HG02840 (cell line): ENCODE measurements around the gene MFSD6.
"Not testable (repeated sequence)": the region's sequence is repeated elsewhere in the genome, so short reads cannot be mapped to it uniquely, and the experiment has no call there.

Experiments used
- ATAC-seq: cut with Tn5 transposase; IDR thresholded peaks from one replicate; pipeline ENCODE4 v1.9.1; 2021; ENCODE audit warnings: mild to moderate bottlenecking, moderate library complexity, moderate number of reproducible peaks; ENCODE audit not compliant: unreplicated experiment, low FRiP score

Gene MFSD6

DNA sequence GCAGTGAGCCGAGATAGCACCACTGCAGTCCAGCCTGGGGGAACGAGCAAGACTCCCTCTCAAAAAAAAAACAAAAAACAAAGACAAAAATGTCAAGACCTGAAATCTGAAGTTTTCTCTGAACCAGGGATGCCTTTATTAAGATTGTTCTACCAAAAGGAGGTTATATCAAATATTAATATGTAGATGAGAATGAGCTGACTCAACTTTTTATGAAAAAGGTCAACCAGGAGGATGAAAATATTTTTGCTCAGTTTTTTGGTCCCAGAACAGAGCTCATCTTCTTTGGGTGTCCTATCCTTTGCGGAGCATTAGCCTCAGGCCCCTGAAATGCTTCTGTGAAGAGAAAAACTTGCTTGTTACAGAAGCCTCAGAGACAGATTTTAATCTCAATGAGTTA is 82.3 kb downstream of the MFSD6 start:
- ATAC-seq = no peak

GRCh38 chr2:190493095-190493494 is 84.9 kb downstream of the MFSD6 start:
- ATAC-seq = no peak

DNA sequence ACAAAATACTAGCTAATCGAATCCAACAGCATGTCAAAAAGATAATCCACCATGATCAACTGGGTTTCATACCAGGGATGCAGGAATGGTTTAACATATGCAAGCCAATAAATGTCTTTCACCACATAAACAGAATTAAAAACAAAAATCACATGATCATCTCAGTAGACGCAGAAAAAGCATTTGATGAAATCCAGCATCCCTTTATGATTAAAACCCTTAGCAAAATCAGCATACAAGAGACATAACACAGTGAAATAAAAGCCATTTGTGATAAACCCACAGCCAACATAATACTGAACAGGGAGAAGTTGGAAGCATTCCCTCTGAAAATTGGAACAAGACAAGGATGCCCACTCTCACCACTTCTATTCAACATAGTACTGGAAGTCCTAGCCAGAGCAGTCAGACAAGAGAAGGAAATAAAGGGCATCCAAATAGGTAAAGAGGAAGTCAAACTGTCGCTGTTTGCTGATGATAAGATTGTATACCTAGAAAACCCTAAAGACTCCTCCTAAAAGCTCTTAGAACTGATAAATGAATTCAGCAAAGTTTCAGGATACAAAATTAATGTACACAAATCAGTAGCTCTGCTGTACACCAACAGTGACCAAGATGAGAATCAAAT is 86.6 kb downstream of the MFSD6 start:
- not testable (repeated sequence) for ATAC-seq

GRCh38 chr2:190497428-190497827 is 89.3 kb downstream of the MFSD6 start:
- no peak for ATAC-seq

GRCh38 chr2:190499273-190499672 is 91.1 kb downstream of the MFSD6 start:
- no peak for ATAC-seq

DNA sequence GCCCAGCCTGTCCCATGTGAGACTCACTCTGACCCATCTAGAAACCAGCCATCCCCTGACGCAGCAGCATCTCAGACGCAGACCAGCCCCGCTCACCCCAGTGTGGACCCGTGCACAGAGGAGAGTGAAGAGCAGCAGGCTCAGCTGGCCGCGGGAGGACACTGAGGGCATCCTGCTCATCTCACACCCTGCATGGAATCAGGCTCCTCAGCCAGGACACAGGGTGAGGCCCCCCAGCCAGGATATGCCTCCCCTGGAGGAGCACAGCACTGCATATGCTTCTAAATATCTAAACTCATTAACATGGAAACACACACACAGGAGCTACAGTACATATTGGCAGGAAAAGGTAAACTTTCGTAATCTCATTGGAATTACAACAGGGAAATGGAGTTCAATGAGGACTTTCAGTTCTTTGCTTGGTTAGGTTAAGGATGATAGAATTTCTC is 91.9 kb downstream of the MFSD6 start:
- no peak for ATAC-seq

GRCh38 chr2:190501231-190501630 is 93.1 kb downstream of the MFSD6 start:
- ATAC-seq = no peak

GRCh38 chr2:190501702-190502407 is 93.7 kb downstream of the MFSD6 start:
- no peak for ATAC-seq

DNA sequence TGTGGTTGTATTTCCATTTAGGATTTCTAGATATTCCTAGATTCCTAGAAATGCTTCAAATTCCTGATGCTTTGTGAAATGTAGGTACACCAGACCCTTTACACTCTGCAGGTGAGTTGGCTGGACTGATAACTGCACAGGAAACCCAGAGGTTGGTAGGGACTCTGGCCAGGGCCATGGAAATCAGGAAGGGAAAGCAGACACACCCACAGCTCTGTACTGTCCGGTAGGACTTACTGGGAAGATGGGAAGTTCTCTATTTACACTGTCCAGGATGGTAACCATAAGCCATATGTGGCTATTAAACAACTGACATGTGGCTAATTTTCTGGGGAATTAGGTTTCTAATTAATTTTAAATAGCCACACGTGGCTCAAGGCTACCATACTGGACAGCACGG is 94.9 kb downstream of the MFSD6 start:
- ATAC-seq = no peak

DNA sequence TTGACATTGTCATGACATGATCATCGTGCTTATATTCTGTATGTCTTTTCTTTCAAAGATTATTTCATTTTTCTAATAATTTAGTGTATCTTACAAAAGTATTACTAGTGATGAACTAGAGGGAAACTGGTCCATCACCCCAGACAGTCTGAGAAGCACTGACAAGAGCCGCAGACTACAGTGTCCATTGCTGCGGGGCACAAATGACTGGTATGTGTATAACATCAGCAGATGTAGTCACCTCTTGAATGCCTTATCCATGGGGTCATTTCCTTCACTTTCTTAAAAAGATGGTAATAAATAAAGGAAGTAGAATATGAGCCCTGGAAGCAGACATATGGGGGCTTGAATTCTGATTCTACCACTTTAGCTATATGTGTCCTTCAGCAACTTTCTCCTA is 96.8 kb downstream of the MFSD6 start:
- ATAC-seq = no peak

GRCh38 chr2:190505696-190506095 is 97.5 kb downstream of the MFSD6 start:
- no peak for ATAC-seq

GRCh38 chr2:190506666-190507065 is 98.5 kb downstream of the MFSD6 start:
- no peak for ATAC-seq

DNA sequence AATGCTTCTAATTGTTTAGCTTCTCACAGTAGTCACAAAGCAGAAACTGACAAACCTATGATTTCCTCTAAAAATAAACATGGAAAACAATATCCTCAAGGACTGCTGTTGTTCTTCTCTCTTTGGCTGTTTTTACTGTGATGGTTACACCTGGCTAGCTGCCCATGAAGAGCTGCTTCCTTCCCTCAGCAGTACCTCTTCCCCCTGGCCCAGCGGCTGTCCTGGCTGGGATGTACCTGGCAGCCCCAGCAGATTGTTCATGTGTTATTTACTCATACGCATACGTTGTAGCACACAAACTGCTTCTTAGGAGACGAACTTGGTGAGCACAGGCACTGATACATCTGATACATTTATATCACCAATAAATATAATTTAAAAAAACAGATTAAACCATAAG is 99.0 kb downstream of the MFSD6 start:
- no peak for ATAC-seq

DNA sequence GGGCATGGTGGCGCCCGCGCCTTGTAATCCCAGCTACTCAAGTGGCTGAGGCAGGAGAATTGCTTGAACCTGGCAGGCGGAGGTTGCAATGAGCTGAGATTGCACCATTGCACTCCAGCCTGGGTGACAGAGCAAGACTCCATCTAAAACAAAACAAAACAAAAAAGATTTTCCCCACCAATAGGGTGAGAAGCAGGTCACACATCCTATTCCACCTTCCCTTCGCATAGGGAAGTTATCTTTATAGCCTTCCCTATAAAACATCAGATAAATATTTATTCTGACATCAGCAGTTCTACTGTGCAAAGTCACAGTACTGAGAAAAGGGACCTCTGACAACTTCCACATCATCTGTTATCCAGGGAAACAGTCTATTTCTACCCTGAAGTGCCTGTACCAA is 101.7 kb downstream of the MFSD6 start:
- not testable (repeated sequence) for ATAC-seq

DNA sequence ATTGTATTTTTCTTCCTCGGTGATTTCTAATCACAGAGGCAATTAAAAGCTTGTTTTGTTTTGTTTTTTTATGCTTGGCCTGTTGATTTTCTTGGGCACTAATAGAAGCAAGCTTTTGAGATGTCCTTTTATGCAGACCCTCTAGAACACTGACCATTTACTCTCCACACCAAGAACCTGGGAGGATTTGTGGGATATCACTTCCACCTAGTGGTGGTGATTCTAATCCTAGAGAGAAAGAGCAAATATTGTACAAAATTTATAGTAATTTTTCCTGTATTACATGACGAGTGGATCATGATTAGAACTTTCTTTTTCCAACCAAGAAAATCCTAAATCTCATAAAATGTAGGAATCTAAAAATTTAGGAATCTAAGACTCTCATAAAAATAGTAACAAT is 102.9 kb downstream of the MFSD6 start:
- no peak for ATAC-seq

DNA sequence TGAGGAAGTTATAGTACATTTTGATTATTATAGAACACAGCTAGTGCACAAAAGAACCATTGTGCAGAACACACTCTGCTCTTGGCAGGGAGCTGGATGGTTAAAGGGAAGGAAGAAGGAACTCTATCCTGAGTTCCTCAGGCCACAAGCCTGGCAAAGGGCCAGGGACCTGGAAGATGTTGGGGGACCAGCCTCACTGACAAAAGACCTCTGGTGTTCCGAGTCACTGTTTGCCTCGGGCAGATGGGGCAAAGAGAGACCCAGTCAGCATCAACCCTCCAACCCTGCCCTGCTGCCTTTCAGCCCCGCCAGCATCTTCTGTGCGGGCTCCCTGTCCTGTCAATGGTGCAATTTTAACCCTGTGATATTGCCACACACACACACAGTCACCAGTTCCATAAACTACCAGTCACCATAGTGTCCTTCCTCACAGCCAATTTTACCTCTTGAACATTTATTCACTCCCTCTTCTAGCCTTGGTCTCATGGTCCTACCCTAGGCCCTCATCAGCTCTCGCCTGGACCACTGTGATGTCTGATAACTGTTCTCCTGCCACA is 104.5 kb downstream of the MFSD6 start:
- no peak for ATAC-seq

- ATAC-seq = no peak
These were observed 105.7 kb downstream of the MFSD6 start for GRCh38 chr2:190513877-190514276.

DNA sequence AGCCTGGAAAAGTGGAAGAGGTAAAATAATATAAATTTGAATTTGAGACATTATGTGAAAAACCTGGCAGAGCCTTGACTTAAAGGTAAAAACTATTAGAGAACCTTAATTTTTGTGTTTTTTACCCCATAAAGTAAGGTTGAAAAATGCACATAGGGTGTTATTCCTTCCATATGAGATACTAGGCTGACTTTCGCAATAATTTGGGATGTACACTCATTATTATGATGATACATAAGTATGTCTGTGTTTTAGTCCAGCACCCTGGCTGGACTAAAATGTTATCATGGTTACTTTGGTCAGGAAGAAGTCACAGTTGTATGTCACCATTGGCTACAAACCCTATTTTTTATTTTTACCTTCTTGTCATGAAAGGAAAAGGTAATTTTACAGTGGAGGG is 106.5 kb downstream of the MFSD6 start:
- no peak for ATAC-seq

- ATAC-seq = no peak
These were observed 107.5 kb downstream of the MFSD6 start for GRCh38 chr2:190515687-190516086.

DNA sequence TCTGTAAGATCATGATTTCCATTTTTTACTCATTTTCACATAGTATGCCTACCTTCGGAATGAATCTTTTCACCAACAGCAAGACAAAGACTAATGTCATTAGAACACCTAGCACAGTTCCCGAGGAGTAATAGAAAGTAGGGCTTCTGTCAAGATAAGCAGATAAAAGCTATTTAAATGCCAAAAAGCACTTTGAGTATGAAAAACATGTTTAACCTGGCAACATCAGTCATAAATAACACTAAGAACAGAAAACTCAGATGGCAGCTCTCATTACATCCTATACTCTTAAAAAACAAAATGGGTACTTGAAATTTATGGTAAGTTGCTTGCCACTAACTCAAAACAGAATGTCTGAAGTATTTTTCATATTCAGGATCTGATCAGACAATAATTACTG is 109.3 kb downstream of the MFSD6 start:
- no peak for ATAC-seq

DNA sequence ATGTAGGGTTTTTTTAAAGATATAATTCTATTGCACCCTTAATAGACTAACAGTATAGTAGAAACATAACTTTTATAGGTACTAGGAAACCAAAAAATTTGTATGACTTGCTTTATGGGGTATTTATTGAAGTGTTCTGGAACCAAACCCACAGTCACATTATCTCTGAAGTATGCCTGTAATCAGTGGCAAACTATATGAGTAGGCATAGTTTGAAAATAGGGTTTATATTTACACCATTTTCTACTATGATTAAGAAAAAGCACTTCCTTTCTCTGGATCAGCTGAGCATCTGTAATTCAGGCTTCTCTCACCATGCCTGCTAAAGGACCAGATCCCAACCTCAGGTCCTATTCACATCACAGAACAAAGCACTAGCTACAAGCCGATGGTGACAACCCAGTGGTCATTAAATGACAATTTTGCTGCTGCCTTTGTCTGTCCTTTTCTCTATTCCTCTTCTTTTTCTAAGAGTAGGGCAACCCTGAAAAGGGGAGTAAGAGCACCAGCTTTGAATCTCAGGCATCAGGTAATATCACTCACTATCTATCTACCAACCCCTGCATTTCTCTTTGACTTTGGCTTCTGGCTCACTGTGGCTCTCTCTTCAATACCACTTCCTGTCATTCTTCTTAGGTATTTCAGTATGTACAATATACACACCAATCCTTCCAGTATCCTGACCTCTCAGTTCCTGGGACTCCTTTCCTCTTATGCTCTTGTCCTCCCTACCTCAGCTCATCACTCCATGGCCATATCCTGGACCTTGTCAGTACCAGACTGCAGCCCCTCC is 112.0 kb downstream of the MFSD6 start:
- ATAC-seq = no peak
